SIG-M5 (cell line): ENCODE results near the gene MAN2A2.

Experiments used
- DNase-seq: peaks from one replicate; lab custom pipeline; 2025; lab: John Stamatoyannopoulos, UW

Gene MAN2A2

DNA sequence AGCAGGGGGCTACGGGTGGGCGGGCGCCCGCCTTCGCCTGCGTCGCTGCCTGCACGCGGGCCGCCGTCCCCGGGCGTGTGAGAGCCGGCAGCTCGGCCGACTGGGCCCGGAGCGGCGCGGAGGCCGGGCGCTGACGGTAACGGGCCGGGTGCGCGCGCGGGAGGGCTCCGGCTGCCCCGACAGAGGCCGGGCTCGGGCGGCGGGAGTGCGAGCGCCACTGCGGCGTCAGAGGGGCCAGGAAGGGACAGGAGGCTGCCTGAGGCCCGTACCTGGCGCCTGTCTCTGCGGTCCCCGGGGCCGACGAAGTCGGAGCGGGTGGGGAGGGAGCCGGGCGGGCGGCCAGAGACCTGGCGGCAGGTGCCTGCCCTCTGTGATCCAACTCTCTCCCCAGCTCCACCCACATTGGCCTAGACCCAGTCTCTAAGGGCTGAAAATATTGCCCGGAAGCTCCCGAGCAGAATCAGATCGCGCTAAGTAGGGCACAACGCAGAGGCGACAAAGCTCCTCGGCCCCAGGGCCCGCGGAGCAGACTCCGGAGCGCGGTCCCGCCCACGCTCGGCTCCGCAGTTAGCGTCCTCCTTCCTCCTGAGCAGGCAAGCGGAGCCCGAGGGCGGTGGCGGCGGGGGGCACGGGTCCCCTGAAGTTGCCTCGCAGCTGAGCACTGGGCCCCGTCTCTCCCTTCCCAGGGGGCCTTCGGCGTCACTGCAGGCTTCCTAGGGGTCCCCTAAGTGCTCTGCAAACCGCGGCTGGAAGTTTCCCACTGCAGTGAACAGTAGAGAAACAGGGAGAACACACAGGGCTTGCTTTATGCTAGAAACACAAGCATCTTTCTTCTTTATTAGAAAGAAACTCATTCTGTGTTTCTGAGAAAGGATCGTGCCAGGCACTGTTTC lies at the start of gene MAN2A2:
Gene MAN2A2 (plus strand): TSS at position 463 of the 893 bp plus-strand sequence. CDS start 906 bp downstream, outside the sequence.
- no peak for DNase-seq

DNA sequence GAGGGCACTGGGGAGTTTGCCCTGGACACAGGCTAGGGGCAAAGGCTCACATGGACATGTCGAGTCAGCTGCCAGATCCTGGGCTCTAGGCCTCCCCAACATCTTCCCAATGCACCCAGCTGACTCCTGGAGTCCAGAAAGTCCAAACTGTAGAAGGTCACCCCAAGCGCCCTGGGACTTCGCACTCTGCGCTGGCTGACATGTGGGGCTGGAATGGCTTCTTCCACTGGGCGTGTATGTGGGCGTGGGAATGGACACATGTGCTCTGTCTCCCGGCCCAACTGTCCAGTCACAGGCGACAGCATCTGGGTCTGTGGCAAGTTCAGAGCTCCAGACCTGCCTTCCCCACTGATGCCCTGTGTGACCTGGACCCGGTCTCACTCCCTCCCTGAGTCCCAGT lies 48.0 kb upstream of the MAN2A2 start:
- no peak for DNase-seq

DNA sequence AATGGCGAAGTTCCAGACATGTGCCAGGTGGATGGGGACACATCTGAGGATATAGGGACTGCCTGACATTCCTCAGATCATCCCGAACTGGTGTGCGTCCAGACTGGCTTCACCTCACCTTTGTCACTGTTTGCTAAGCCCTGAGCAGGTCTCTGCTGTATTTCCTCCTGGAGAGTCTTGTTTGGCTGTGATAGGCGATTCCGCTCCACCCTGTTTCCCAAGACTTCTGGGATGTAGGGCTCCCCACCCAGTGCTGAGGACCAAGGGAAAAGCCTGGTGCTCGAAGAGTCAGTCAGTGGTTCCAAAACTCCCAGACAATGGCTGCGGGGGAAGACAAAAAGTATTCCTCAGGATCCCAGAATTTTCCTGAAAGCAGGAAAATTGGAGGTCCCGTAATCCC lies 45.8 kb upstream of the MAN2A2 start:
- no peak for DNase-seq

DNA sequence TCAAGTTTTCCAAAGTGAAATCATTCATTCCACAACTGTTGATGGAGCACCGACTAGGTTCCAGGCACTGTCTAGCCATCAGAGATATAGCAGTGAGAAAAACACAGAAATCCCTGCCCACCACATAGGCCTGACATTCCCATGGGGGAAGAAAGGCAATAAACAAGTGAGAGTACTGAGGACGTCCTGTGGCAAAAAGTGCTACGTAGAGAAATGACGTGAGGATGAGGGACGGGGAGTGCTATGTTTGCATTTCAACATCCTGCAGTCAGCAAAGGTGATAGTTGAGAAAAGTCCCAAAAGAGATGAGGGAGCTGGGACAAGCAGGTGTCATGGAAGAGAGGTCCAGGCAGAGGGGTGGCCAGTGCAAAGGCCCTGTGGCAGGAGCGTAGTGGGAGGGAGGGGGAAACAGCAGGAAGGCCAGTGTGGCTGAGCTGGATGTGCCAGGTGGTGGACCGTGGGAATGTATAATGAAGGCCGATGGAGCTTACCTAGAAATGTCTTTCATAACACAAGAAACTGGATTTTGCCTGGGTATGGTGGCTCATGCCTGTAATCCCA lies 45.1 kb upstream of the MAN2A2 start:
- DNase-seq, result no peak

DNA sequence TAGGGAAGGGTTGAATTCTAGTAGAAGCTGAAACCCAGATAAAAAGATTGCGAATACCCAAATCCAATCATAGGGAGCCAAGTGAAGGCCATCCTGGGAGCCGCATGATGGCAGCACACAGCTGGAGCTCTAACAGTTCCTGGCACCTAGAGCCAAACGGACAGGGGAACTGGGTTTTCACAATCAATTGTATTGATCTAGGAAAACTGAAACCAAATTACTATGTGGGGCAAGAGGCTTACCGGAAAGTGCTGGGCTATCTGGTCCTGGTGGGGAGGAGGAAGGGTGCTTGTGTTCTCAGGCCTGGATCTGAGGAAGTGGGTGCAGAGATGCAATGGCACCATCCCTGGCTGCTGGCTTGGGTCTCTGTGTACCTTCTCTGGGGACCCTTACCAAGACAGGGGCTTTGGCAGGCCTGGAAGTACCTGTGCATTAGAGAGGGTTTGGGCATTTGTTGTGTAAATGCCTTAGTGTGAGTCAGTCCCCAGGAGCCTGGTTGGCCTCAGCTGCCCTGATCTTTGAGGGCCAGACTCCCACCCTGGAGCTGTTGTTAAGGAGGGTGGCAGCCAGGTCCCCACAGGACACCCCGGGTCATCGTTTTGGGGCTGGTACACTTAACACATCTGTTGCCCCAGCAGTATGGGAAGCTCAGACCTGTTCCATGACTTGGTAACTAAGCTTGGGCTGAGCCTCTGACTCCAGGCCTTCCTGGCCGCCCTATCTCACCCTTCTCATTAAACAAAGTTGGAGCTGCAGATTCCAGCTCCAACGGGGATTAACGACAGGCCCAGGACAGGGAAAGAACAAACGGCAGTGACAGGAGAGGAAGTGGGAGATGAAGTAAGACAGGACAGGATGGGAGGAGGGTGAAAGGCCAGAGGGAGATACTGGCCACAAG lies 43.6 kb upstream of the MAN2A2 start:
- DNase-seq, result no peak

DNA sequence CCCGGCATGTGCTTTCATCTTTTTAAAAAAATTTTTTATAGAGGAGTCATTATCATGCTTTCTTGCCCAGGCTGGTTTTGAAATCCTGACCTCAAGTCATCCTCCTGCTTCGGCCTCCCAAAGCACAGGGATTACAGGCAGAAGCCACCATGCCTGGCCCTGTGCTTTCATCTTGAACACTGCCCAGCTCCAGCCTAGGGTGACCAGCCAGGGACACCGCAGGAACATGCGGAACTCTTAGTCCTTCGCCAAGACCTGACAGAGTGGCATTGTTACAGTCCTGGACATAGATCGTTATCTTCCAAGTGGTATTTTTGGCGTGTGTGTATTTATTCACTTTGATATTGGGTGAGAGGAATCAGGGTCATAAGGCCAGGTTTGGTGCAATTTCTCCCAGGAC lies 42.7 kb upstream of the MAN2A2 start:
- DNase-seq, result no peak

DNA sequence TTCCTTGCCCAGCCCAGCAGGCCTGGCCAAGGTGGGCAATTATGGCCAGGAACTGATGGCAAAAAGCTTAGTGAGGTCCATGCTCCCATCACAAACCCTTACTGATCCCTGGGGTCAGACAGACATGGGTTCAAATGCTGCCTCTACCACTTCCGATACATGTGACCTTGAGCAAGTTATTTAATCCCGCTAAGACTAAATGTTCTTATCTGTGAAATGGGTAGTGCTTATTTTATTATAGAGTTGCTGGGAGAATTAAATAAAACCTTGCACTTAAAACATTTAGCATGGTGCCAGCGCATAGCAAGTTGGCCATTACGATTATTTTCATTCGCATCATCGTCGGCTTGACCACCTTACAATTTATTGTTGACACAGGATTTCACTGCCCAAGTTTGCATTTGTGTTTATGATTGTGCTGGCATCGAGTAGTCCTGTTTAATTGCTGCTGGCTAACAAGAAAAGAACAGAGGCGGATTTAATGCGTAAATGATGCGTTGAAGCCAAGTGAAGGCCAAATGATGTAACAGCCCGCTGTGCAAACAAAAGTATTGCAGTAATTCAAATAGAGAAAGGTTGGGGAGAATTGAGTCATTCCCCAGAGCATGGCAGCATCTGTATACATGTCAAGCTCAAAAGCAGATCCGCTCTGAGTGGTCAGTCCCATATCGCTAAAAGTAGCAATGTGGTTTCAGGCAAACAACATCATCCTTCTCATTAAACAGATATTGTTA lies 42.0 kb upstream of the MAN2A2 start:
- peak; percentile 18 for DNase-seq

DNA sequence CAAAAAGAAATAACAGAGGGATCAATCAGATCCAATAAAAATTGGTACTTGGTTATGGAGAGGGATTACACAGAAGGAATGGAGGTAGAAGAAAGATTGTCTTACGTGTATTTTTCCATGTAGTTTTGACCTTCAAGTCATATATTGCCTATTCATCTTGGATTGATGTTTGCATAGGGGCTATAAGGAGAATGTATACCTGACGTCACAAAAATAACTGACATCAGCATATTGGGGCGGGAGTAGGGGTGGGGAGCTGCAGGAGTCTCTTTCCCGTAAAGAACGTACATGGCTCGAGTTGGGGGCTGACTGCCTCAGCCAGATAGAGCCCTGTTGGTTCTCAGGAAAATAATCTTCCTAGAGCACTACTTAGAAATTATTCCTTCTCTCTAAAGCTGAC lies 40.6 kb upstream of the MAN2A2 start:
- no peak for DNase-seq

DNA sequence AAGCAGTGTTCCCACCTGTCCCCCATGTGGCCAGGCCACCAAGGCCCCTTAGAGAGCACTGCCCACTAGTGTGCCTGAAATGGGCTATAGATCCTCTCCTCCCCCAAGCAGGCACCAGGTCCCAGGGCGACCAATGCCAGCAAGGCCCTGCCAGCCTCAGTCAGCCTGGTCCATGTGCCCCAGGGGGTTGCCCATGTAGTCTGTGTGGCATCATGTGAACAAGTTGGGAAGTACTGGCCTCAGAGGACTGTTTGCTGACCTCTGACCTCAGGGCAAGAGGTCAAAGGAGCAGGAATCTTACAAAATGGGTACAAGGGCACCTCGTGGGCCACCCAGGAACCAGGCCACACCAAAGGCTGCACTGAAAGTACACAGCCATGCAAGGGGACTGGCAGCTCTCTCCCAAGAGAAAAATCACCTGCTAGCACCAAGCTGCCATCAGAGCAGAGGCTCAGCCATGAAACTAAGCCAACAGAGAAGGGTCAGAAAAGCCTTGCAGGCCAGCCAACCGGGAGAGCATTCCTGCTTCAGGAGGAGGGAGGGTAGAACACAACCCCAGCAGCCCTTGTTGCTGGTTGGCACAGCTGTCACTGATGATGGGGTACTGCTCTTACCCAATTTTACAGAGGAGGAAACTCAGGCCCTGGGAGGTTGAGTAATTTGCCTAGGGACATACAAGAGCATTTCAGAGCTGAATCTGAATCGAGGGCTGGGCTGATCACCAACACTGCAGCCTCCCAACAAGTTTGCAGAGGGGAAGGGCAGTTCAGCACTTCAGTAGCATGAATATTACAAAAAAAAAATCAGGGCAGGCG lies 39.9 kb upstream of the MAN2A2 start:
- no peak for DNase-seq

DNA sequence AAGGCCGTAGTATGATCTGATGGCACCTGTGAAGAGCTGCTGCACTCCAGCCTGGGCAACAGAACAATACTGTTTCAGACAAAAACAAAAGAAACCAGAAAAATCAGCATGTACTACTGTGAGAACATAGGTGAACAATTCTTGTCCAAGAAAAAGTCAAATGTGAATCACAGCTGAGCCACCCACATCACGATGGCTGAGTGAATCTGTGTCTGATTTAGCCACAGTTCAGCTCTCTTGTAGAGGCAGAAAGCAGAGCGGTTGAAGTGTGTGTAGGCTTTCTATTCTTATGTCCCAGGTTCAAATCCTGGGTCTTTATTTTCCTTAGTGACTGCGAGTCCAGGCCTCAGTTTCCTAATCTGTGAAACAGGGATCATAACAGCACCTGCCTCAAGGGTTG lies 39.1 kb upstream of the MAN2A2 start:
- DNase-seq, result no peak

DNA sequence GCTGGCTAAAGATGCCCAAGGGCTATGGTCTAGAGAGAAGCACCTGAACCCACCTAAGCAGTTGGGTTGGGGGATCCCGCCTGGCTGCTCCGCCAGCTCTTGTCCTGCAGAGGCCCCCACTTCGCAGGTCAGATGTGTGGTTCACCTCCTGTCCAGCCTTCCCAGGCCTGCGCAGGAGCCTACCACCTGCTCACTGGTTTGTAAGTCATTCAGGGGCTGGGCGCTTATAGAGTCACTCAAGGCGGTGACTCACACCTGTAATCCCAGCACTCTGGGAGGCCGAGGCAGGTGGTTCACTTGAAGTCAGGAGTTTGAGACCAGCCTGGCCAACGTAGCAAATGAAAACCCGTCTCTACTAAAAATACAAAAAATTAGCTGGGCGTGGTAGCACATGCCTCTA lies 38.6 kb upstream of the MAN2A2 start:
- DNase-seq, result no peak

DNA sequence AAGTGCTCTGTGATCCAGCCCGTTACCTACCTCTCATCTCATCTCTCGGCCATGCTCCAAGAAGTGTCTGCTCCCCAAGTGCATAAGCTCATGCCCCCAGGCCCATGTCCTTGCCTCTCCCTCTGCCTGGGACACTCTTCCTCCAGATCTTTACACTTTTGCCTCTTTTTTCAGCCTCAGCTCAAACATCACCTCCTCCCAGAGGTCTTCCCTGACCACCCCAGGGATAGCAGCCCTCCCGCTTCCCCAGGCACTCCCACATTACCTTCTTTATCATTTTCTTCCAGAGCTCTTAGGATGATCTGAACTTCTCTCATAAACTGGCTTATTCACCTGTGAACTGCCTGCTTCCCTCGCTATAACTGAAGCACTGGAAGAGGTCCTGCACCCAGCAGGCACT lies 37.4 kb upstream of the MAN2A2 start:
- DNase-seq, result no peak

DNA sequence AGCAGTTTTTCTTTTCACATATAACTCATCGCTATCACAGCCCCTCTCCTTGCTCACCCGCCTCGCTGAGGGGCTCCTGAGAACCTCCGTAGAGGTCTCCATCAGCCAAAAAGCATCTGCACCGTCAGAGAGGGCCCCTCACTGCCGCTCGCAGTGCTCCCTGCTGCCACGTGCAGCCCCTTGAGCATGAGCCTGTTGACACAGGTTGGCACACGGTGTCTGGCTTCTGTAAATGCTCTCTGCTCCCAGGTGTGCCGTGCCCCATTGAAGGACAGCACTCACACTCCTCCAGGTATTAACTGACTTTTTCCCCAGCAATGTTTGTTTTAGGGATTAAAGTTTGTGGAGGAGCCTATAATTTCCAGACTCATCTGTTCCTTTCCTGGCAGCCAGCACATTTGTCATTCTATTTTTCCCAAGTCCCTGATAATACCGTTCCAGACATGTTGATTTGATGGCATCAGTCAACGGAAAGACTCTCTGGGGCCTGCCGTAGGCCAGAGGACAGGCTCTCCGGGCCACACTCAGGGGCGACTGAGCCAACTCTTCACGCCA lies 36.9 kb upstream of the MAN2A2 start:
- no peak for DNase-seq

DNA sequence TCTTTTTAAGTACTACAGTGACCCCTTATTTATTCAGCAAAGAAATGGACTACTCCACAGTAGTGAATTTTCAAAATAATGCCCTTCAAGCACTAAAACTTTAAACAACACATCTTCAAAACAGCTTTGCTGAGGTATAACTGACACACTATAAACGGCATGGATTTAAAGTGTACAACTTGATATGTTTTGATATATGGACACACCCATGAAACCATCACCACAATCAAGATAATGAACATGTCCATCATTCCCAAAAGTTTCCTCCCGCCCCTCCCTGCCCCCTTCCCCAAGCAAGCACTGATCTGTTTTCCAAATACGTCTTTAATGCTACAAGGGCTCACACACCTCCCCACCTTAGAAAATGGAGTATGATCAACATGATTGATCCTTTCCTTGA lies 36.3 kb upstream of the MAN2A2 start:
- no peak for DNase-seq

DNA sequence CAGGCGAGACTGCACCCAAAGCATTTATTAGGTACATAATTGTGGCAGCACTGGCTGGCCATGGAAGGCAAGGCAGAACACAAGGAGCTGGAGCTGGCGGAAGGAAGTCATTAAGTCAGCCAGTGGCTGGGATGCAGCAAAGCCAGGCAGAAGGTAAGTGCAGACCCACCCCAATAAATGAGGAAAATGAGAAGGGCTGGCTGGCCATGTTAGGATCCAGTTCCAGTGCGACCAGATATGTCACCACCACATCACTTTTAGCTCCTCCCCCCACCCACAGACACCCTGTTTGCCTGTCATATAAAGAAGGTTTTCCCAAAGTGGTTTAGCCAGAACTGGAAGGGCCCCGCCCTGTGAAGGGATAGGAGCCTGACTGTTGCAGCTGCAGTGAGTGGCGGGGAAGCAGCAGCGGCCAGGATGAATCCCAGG lies 34.8 kb upstream of the MAN2A2 start, which contains the start of gene FURIN:
Gene FURIN (plus strand): TSS at position 328 of the 429 bp plus-strand sequence. CDS start 7,153 bp downstream, outside the sequence.
- no peak for DNase-seq

DNA sequence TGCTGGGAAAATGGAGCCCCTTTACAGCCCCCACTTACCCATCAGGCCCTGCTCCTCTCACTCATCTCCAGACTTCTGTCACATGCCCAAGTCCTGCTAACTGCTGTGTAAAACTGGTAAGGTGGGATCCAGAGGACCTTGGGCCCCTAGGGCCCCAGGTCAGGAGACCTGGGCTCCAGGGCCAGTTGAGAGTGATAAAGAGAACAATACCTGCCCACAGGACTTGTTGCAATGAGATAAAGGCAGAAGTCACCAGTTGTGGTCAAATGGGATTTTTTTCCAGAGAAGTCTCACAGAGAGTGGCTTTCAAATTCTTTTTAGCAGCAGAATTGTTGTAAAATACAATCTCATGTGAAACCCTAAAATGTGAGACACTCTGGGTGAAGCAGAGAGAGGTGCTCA lies 34.0 kb upstream of the MAN2A2 start:
- DNase-seq, result no peak

DNA sequence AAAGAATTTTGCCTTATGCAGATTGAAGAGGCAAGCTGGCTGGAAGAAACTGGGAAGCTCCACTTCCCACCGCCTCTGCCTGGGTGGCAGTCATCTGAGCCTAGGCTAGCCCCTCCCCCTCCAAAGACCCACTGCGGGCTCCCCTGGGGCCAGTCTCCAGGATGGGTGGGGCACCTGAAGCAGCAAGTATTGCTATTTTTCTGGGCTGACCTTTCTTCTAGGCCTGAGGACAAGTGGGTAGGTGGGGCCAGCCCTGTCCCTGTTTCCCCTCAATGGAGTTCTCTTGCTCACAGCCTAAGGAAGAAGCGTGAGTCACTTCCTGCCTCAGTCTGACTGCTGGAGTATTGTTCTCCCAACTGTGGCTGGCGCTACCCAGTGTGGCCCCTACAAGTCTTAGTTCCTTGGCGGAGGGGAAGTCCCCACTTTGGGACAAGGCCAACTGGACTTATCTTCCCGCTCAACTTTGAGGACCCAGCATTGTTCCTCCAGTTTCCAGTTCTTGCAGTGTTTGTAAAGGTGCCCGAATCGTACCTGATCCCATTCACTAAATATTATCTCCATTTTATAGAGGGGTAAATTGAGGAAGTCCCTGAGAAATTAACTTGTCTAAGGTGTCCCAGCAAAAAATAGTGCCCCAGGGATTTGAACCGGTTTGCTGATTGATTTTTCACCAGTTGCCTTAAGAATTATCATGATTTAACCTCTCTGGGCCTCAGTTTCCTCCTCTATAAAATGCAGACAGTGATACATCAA lies 33.3 kb upstream of the MAN2A2 start:
- peak; percentile 25 for DNase-seq

DNA sequence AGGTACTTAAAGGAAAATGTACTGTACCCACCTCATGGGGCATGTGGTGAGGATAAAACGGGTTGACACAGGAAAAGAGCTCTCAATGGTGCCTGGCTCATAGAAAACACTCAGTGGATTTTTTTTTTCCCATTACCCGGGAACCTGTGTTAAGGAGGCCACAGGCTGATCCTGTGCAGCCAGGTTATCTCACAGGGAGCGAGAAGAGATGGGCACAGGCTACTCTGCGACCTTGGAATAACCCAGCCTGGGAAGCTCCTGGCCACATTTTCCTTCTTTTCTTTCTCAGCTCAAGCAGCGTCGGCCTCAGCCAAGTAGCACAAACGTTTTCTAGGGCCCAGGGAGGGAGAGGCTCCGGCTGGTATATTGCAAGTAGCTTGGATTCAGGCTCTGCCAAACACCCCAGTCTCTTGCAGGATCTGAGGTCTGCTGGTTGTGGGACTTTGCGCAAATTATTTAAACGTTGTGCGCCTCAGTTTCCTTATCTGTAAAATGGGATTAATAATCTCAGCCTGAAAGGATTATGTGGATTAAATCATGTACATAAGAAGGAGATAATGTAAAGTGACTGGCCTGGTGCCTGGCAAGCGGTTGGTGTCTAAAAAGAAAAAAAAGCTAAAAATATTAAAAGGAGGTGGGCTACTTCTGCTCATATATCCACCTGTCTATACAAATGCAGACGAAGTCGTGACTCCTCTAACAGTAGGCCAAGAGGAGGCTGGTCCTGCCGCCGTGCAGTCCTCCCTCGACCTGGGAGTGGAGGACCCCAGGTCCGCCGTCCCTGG lies 32.6 kb upstream of the MAN2A2 start:
- no peak for DNase-seq

DNA sequence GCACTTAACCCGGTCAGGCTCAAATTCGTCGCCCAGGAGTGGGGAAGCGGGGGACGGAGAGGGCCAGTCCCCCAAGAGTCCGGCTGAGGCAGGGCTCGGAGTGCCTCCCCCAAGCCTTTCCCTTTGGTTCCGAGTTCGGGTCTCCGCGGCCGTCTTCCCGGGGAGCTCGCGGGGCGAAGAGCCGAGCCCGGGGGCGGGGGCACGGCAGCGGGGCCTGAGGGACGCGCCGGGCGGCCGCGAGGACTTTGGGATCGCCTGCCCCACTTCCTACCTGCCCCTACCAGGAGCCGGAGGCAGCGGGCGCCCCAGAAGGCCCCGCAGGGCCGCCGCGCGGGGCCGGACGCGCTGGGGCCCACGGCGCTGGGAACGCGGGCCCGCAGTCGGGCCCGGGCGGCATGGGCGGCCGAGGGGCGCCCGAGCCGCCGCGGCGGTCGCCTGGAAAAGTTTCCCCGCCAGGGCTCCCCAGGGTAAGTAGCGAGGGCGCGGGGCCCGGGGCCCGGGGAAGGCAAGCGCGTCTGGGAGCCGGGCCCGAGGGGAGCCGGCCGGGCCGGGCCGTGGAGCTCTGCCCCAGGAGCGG lies 31.9 kb upstream of the MAN2A2 start:
- no peak for DNase-seq
